Measurements from ENCODE around the gene NXN.

DNA sequence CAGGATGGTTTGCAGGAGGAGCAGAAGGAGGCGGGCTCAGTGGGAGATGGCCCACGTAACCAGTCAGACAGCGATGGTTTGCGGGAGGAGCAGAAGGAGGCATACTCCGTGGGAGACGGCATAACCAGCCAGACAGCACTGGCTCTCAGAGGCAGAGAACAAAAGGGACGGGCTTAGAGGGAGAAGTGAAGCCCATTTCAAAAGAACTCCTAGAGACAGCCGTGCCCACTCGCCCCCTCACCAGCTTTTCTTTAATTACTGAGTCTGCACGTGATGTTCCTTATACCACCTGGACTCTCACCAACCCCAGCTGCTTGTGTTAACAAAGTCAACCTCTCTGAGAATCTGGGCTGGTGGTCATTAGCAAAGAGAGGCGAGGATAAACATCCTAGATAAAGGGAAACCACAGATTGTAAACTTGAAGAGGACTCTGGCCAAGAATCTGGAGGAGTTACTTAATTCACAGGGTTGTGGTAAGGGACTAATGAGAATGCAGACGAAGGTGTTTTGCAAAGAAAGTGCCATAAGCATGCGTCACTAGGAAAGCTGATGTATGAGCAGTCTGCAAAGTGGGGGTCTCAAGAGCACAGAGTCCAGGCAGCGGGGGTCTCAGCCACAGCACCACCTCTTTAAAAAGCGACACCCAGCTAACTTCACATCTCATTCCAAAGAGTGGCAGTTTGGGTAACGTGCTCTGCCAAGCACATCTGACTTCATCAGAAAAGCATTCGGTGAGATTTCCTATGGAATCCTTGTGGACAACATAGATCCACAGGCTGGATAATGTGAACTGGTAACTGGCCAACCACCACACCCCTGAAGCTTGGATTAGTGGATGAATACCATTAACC is 51.7 kb downstream of the NXN start:
- TF ChIP-seq, protein P1, sequence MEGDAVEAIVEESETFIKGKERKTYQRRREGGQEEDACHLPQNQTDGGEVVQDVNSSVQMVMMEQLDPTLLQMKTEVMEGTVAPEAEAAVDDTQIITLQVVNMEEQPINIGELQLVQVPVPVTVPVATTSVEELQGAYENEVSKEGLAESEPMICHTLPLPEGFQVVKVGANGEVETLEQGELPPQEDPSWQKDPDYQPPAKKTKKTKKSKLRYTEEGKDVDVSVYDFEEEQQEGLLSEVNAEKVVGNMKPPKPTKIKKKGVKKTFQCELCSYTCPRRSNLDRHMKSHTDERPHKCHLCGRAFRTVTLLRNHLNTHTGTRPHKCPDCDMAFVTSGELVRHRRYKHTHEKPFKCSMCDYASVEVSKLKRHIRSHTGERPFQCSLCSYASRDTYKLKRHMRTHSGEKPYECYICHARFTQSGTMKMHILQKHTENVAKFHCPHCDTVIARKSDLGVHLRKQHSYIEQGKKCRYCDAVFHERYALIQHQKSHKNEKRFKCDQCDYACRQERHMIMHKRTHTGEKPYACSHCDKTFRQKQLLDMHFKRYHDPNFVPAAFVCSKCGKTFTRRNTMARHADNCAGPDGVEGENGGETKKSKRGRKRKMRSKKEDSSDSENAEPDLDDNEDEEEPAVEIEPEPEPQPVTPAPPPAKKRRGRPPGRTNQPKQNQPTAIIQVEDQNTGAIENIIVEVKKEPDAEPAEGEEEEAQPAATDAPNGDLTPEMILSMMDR (IDR thresholded peaks at IDR 0.05), result no peak
- TF ChIP-seq POLR2A (IDR thresholded peaks at IDR 0.05), result no peak

All from Peyer's patch (tissue), 4 donors.